Caco-2 (cell line): ENCODE results near the gene DFFB. TPM values are rescaled to one million over a fixed set of nuclear protein-coding genes. Genes with fewer than 3 reads are reported as not detected.

ENCODE experiments used
- BruUV-seq: library from RNA; stranded (reverse); fragments of 400-500 nt; replicated peaks from 2 replicates; lab custom pipeline; 2021; lab: Mats Ljungman, UMichigan
- CTCF ChIA-PET: fragments of 300-600 bp; sonication (Branson Sonifier 250); formaldehyde crosslinking; loops from one replicate; lab custom pipeline; 2022; ENCODE audit warnings: antibody characterized with exemption; lab: Charles Lee
- POLR2A ChIA-PET: fragments of 300-600 bp; sonication (Branson Sonifier 250); formaldehyde crosslinking; loops from one replicate; lab custom pipeline; 2022; ENCODE audit warnings: antibody characterized with exemption; lab: Charles Lee
- DNase-seq, 2 experiments: peaks; one replicate each; pipeline versions ENCODE4 v3.0.0 to v3.0.0-alpha.2; 2020 to 2022
- H3K27me3 ChIP-seq: replicated peaks from 2 replicates; pipeline ENCODE4 v1.6.0; 2011; ENCODE audit warnings: low read length; ENCODE audit not compliant: control insufficient read depth, insufficient read depth
- H3K36me3 ChIP-seq: 2 replicates; pipeline ENCODE4 v1.5.1; 2011; ENCODE audit warnings: low read length; ENCODE audit not compliant: control insufficient read depth, insufficient read depth
- H3K4me1 ChIP-seq: fragments of 250-450 bp; sonication (Bioruptor Pico); 2 replicates; pipeline ENCODE4 v1.5.1; 2020; ENCODE audit warnings: mild to moderate bottlenecking
- H3K4me3 ChIP-seq: 2 replicates; pipeline ENCODE4 v1.5.1; 2011; ENCODE audit warnings: low read depth, mild to moderate bottlenecking, control low read depth, low read length
- H3K9me3 ChIP-seq: fragments of 250-450 bp; sonication (Bioruptor Pico); 2 replicates; pipeline ENCODE4 v1.5.1; 2020; ENCODE audit warnings: mild to moderate bottlenecking, moderate library complexity
- H3K27ac Mint-ChIP-seq: one replicate; pipeline ENCODE4 v1.8.0; 2022; ENCODE audit warnings: mixed read lengths; ENCODE audit not compliant: unreplicated experiment
- H3K27me3 Mint-ChIP-seq: one replicate; pipeline ENCODE4 v1.8.0; 2022; ENCODE audit warnings: mixed read lengths; ENCODE audit not compliant: insufficient read depth, unreplicated experiment
- H3K36me3 Mint-ChIP-seq: one replicate; pipeline ENCODE4 v1.8.0; 2022; ENCODE audit warnings: mild to moderate bottlenecking, mixed read lengths; ENCODE audit not compliant: insufficient read depth, unreplicated experiment
- H3K4me1 Mint-ChIP-seq: one replicate; pipeline ENCODE4 v1.8.0; 2022; ENCODE audit warnings: low read depth, mixed read lengths; ENCODE audit not compliant: unreplicated experiment
- H3K4me3 Mint-ChIP-seq: one replicate; pipeline ENCODE4 v1.8.0; 2022; ENCODE audit warnings: mild to moderate bottlenecking, moderate library complexity, mixed read lengths; ENCODE audit not compliant: unreplicated experiment
- H3K9me3 Mint-ChIP-seq: one replicate; pipeline ENCODE4 v1.8.0; 2022; ENCODE audit warnings: mixed read lengths; ENCODE audit not compliant: unreplicated experiment
- CTCF ChIP-seq, 2 experiments: fragments of 200-600 bp in 1 of 2; IDR thresholded peaks; 1 replicate in 1 of 2; 2 replicates in 1 of 2; pipeline versions ENCODE4 v1.5.1 to v1.8.0; 2011 to 2022; ENCODE audit warnings: antibody characterized with exemption in 1 of 2, control low read depth in 1 of 2, inconsistent platforms in 1 of 2, low read depth in 1 of 2, low read length in 1 of 2, mild to moderate bottlenecking in 1 of 2, moderate library complexity in 1 of 2; ENCODE audit not compliant: insufficient read depth in 1 of 2, severe bottlenecking in 1 of 2, unreplicated experiment in 1 of 2
- intact Hi-C: fragments of 100-400 bp; cut with micrococcal nuclease; formaldehyde crosslinking; loops from one replicate; pipeline ENCODE4 v1.10.0; 2022; ENCODE audit not compliant: unreplicated experiment
- total RNA-seq: library from RNA; stranded (reverse); gene quantifications from 2 replicates; pipeline ENCODE4 v1.2.3, GENCODE V29; 2022

DFFB gene
- total RNA-seq, 1 experiment from 2014 or later: 7.7 TPM

GRCh38 chr1:3836421-3836820 lies 20.9 kb upstream of the DFFB start:
- intact Hi-C loops: no loop called here
- POLR2A ChIA-PET: no interaction called here
- H3K4me1 Mint-ChIP-seq: no peaks in the 10 kb centered on the region
- H3K27me3 Mint-ChIP-seq: no peaks in the 10 kb centered on the region
- peaks cover 1% of the 10 kb centered on the region for H3K36me3 ChIP-seq
- H3K9me3 Mint-ChIP-seq: no peaks in the 10 kb centered on the region
- H3K4me3 ChIP-seq: no peak overlapping the region
- BruUV-seq: no TSS peak
- peaks cover 4% of the 10 kb centered on the region; the same call in 1 of the 2 replicates for H3K9me3 ChIP-seq
- no peaks in the 10 kb centered on the region for H3K27me3 ChIP-seq
- no peak overlapping the region for H3K4me3 Mint-ChIP-seq
- peaks cover 42% of the 10 kb centered on the region for H3K36me3 Mint-ChIP-seq
- no peak for DNase-seq
- CTCF ChIA-PET: no interaction called here
- H3K4me1 ChIP-seq: no peaks in the 10 kb centered on the region
- TF ChIP-seq CTCF (IDR thresholded peaks at IDR 0.05; ENCODE audit: insufficient read depth in 1 of 2, low read depth in 1 of 2, low read length in 1 of 2, severe bottlenecking in 1 of 2, unreplicated experiment in 1 of 2): no peak
- H3K27ac Mint-ChIP-seq: no peak overlapping the region

GRCh38 chr1:3837200-3837599 lies 20.1 kb upstream of the DFFB start:
- no TSS peak for BruUV-seq
- CTCF ChIA-PET: no interaction called here
- POLR2A ChIA-PET: no interaction called here

GRCh38 chr1:3837685-3838084 lies 19.6 kb upstream of the DFFB start:
- ChIA-PET POLR2A (no interaction called here), CTCF (no interaction called here)
- Mint-ChIP-seq H3K4me3 (no peak overlapping the region), H3K4me1 (no peaks in the 10 kb centered on the region), H3K36me3 (peaks cover 37% of the 10 kb centered on the region), H3K9me3 (no peaks in the 10 kb centered on the region), H3K27me3 (no peaks in the 10 kb centered on the region), H3K27ac (no peak overlapping the region)
- intact Hi-C loops: no loop called here
- no peak overlapping the region for H3K4me3 ChIP-seq
- H3K9me3 ChIP-seq: peaks cover 4% of the 10 kb centered on the region; the same call in 1 of the 2 replicates
- no peak for TF ChIP-seq CTCF (IDR thresholded peaks at IDR 0.05; ENCODE audit: insufficient read depth in 1 of 2, low read depth in 1 of 2, low read length in 1 of 2, severe bottlenecking in 1 of 2, unreplicated experiment in 1 of 2)
- BruUV-seq: no TSS peak
- no peaks in the 10 kb centered on the region for H3K4me1 ChIP-seq
- peaks cover 1% of the 10 kb centered on the region for H3K36me3 ChIP-seq
- H3K27me3 ChIP-seq: no peaks in the 10 kb centered on the region
- no peak for DNase-seq

More at GRCh38 chr1:3837200-3837599, 20.1 kb upstream of the DFFB start:
- H3K9me3 ChIP-seq: peaks cover 4% of the 10 kb centered on the region; the same call in 1 of the 2 replicates
- H3K4me3 ChIP-seq: no peak overlapping the region
- H3K36me3 ChIP-seq: peaks cover 1% of the 10 kb centered on the region
- H3K4me1 ChIP-seq: no peaks in the 10 kb centered on the region
- Mint-ChIP-seq H3K36me3 (peaks cover 37% of the 10 kb centered on the region), H3K4me3 (no peak overlapping the region), H3K9me3 (no peaks in the 10 kb centered on the region), H3K27ac (no peak overlapping the region), H3K4me1 (no peaks in the 10 kb centered on the region), H3K27me3 (no peaks in the 10 kb centered on the region)
- no peak for TF ChIP-seq CTCF (IDR thresholded peaks at IDR 0.05; ENCODE audit: insufficient read depth in 1 of 2, low read depth in 1 of 2, low read length in 1 of 2, severe bottlenecking in 1 of 2, unreplicated experiment in 1 of 2)
- intact Hi-C loops: no loop called here
- no peaks in the 10 kb centered on the region for H3K27me3 ChIP-seq
- DNase-seq: no peak
